NCI-H2171 (cell line): ENCODE results near the gene RESP18.
"Not testable (repeated sequence)": the region's sequence is repeated elsewhere in the genome, so short reads cannot be mapped to it uniquely, and the experiment has no call there.

Experiments used
- DNase-seq: peaks from one replicate; lab custom pipeline; 2025; lab: John Stamatoyannopoulos, UW

RESP18 gene

DNA sequence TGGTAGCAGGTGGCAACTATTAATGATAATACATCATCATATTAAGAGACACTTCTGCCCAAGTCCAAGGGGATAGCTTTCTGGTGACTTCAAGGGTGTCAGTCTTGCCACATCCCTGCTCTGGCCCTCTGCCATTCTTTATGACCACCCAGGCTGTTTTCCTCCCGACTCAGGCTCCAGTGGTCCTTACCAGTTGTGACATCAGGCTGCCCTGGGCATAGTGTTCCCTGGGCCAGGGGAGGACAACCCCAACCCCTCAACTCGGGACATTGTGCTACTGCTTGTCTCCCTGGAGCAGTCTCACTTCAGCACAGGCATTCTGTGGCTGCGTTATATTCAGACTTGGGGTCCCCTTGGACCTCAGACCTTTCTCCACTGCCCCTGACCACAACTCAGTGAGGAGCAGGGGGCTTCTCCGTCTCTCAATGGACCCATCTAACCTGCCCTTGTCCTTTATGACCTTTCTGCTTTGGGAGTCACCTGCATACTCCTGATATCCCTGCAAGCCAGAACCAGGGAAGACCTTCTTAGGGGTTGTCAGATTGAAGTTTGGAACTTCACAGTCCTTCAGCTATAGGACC lies 40.5 kb downstream of the RESP18 start:
- DNase-seq, result no peak

DNA sequence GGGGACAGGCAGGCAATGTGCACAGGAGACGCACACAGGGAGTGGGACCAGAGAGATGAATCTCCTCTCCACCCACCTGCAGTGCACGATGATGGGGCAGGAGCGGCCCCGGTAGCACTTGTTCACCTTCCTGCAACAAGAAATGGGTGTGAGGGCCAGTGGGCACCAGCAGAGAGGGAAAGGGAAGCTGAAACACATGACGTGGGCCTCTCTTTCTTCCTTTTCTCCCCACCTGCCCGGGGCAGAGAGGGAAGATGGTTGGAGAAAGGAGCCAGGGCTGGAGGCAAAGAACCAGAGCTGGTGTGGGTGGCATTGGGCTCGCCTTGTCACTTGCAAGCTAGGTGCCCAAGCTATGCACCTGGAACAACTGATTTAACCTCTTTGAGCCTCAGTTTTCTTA lies 41.1 kb downstream of the RESP18 start:
- DNase-seq, result no peak

DNA sequence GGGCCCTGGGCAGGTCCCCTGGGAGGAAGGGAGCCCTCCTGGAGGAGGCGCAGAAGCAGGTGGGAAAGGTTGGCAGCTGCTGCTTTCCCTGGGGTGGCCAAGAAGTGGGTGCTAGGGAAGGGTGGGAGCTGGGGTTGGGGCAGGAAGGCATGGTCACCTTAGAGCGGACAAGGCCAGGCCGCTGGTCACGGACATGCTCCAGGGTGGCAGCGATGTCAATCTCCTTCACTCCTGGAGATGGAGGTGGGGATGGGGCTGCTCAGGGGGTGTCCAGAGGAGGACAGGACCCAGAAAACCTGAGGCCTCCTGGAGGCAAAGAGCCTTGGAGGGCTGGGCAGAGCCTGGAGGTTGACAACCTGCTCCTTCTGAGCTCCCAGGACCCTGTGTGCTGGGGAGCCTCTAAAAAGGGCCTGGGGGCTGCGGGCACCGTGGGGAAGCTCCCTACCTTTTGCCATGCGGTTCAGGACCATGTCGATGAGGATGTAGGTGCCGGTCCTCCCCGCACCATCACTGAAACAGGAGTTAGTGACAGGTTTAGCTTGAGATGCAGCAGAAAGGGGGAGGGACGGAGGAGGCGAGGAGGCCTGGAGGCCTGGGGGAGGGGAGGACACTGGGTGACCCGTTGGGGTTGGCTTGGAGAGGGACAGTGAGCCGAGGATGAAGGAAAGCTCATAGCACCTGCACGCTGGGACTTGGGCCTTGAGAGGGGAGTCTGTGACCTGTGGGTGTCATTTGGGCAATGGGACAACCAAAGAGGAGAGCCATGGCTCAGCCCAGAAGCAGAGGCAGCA lies 42.0 kb downstream of the RESP18 start:
- DNase-seq, result no peak

DNA sequence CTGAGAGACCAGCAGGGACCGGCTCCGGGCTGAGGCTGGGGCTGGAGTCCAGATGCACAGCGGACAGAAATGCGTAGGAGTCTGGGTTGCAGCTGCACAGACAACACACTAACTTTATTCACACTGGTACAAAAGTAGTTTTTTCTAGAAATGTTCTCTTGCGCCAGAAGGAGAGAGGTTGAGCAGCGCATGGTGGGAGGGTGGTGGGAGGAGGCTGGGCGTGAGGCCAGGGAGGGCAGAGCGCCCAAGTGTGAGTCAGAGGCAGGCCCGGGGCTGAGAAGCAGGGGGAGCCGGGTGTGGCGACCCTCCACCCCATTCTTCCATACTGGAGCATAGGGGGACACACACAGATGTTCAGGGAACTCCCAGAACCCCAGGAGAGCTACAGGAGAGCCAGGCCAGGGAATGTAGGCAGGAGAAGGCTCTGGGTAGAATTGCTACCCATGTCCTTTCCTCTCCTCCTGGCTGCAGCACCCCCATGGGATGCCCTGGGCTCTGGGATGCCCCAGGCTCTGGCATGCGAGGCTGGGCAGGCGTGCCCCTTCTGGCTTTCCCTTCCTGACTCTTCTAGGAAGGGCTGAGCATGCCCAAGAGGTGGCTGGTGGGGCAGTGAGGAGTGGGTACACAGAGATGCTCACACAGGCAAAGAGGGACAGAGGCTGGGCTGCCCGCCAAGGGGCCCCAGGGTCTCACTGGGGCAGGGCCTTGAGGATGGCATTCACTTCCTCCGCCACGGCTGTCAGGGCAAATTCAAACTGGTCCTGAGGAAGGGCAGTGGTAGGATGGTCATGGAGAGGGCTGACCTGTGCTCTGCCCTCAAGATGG lies 42.8 kb downstream of the RESP18 start:
- DNase-seq, result no peak

DNA sequence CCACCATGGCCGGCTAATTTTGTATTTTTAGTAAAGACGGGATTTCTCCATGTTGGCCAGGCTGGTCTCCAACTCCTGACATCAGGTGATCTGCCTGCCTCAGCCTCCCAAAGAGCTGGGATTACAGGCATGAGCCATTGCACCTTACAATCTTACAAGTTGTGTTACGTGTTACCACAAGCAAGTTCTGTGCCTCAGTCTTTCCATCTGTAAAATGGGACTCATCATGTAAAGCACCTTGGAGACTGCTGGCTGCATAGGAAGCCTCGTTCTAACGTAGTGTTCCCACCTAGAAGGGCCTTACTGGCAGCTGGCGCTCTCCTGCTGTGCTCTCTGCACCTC lies 43.4 kb downstream of the RESP18 start:
- no peak for DNase-seq

DNA sequence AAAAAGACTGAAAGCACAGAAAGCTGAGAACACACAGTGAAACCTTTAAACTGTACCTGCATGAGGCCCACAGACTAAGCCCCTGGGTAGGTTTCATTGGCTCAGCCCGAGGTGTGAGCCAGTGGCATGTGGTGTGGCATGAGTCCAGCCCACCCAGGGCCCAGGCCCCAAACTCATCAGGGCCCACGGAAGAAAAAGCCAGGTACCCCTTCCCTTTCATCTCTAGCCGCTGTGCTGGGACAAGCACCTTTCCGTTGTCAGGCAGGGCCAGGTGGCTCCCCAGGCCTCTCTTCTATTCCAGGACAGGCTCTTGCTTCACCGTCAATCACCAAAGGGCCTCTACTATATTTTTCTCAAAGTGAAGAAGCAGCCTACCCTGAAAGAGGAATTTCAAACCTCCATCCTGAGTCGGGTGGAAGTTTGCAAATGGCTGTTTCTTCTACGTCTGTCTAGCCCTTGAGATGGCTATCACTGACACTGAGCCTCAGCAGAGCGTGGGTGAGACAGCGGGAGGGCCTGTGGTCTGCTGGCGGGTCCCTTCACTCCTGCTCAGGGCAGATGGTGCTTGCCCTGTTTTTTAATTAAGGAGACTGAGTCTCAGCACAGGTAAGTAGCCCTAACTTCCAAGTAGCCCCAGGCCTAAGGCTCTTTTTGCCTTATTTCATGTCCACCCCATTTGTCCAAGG lies 44.8 kb downstream of the RESP18 start:
- no peak for DNase-seq

DNA sequence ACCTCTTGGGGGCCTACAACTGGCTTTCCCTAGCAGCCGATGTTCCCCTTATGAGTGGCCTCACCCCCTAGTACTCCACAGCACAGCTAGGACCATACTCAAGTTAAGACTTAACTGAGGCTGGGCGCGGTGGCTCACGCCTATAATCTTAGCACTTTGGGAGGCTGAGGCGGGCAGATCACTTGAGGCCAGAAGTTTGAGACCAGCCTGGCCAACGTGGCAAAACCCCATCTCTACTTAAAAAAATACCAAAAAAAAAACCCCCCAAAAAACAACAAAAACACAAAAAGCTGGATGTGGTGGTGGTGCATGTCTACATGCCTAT lies 45.5 kb downstream of the RESP18 start:
- not testable (repeated sequence) for DNase-seq

DNA sequence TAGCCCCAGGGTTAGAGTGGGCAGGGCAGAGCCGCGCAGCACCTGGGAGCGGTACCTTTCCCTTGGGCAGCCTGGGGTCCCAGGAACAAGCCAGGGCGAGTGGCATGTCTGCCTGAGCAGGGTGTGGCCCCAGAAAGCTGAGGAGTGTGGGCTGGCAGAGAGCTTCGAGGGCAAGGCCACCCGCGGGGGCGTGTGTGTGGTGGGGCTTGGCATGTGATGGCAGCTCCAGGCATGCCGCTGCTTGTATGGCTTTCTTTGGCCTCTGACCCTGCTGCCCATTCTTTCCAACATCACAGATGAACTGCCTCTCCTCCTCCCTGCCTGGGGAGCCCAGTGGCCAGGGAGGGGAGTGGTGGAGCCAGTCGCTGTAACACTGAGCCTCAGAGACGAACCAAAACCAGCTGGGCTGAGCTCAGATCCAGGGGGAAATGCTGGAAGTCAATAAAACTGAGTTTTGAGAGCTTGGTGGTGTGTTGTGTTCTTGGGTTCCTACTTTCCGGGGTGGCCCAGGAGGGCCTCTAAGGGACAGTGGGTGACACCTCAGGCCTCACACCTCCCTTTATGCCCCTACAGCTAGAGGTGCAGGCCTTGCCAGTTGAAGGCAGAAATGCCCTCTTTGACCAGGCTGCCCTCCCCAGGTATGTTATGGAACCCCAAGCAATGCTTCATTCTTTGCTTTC lies 46.0 kb downstream of the RESP18 start:
- DNase-seq, result no peak

DNA sequence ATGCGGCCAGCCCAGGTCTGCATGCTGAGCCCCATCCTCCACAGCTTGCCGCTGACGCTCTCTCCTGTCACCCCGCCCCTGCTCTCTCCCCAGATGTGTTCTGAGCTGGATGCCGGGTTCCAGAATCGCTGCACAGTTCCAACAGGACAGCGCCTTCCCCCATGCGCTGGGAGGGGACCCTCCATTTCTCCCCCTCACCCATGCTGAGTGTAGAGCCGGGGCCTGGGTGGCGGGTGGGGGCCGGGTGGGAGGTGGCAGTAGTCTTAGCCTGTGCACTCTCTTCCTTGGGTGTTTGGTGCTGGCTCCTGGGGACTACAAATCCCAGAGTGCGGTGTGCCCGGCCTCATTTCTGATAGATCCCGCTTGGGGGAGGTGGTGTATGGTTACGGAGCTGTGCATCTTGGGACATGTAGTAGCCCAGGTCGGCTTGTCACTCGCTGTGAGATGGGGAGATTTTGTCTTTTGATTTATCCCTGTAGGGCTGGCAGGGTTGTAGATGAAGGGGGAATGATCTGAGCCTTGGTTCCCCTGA lies 46.6 kb downstream of the RESP18 start:
- DNase-seq, result peak; percentile 75

DNA sequence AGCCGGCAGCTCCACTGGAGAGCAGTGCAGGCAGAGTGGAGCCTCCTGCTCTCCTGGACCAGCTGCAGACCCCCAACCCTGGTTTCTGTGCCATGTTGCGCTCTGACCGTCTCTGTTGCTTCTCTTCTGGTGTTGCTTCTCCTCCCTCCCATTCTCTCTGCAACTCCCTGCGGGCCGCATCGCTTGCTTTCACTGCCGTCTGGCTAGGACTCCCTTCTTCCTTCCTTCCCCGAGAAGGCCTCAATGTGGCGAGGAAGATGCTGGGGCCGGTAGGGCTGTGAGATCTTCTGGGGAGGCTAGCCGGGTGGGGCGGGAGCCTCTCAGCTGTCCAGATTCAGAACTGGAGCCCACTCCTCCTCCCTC lies 47.2 kb downstream of the RESP18 start:
- DNase-seq, result no peak

DNA sequence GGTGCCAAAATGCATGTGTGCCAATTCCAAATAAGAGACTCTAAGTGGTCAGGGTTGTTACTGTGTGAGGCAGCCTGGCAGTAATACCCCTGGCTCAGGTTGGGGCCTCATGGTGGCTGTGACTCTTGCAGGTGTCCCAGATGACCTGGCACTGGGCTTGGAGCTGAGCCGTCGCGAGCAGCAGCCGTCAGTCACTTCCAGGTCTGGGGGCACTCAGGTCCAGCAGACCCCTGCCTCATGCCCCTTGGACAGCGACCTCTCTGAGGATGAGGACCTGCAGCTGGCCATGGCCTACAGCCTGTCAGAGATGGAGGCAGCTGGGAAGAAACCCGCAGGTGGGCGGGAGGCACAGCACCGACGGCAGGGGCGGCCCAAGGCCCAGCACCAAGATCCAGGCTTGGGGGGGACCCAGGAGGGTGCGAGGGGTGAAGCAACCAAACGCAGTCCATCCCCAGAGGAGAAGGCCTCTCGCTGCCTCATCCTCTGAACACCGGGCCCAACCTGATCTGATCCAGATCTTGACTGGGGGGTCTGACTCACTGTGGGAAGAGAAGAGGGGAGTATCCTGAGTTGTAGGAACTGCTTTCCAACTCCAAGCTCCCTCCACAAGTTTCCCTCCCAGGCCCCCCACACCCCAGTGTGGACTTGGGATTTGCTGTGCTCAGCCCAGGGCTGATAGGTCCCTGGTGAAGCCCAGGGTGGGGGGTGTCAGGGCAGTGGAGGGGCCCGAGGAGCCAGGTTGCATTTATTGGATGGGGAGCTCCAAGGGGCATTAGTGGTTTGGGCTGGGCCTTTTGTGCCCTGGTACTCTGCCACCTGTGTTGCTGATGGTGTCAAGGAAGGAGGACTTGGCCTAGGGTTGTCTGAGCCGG lies 47.8 kb downstream of the RESP18 start:
- DNase-seq, result no peak

DNA sequence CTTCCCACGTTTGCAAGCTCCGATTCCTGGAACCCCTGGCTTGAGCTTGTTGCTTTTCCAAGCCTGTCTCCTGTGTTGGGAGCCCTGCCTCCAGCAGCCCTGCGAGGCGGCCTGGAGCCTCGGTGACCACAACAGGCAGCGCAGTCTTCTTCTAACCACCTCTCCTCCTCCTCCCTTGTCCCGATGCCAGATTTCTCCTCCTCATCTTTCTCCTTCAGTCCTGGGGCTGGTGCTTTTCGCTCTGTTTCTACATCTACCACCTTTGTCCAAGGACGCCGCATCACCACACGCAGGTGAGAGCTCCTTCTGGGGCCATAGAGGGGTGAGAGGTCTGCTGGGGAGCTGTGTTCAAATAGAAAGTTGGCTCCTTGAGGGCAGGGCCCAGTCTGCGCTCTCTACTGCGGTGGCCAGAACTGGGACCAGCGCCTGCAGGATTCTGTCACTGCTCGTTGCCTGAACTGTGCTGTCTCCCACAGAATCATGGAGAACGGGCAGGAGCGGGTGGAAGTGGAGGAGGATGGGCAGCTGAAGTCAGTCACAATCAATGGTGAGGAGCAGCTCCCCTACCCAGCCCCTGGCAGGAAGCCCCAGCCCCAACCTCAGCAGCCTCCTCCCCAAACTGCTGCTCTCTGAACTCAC lies 49.5 kb downstream of the RESP18 start:
- no peak for DNase-seq

DNA sequence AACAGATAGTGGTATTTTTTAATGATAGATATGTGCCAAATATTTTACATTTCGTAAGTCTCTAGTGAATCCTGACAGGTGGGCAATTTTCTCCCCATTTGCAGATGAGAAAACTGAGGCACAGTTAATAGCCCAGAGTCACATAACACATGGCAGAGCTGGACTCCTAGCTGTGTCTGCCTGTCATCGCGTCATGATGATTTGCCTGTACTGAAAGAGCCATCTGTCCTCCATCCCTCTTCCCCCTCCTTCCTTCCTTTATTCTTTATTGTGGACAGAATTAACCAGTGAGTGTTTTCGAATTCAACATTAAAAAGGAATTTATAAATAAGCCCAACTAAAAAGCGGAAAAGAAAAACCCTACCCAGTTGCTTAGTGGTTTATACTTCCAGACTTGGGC lies 50.2 kb downstream of the RESP18 start:
- DNase-seq, result no peak

DNA sequence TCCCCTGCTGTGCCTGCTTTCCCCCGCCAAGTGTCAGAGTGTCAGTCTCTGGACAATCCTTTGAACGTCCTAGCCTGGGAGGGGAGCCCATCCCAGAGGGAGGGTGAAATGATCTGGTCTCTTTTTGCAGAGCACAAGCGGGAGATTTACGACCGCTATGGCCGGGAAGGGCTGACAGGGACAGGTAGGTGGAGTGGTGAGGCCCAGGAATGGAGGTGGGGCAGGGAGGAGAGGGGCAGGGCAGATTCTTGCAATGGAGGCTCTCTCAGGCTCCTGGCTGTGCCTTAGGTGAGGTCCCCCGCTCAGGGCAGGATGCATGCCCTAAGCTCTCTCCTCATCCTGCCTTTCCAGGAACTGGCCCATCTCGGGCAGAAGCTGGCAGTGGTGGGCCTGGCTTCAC lies 51.0 kb downstream of the RESP18 start:
- no peak for DNase-seq

DNA sequence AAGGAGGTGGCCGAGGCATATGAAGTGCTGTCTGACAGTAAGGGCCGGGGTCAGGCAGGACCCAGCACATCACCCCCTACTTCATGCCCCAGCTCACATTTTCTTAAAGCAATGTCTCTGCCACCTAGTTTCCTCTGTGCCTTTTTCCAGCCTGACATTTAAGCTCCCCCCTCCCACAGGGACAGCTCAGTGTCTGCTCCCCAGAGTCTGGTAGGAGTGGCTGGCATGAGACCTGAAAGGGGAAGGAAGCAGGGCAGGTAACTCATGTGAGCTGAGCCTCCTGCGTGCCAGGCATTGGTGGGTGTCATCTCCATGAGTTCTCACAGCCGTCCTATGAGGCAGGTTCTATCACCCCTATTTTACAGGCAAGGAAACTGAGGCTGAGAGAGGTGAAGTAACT lies 51.9 kb downstream of the RESP18 start:
- no peak for DNase-seq

DNA sequence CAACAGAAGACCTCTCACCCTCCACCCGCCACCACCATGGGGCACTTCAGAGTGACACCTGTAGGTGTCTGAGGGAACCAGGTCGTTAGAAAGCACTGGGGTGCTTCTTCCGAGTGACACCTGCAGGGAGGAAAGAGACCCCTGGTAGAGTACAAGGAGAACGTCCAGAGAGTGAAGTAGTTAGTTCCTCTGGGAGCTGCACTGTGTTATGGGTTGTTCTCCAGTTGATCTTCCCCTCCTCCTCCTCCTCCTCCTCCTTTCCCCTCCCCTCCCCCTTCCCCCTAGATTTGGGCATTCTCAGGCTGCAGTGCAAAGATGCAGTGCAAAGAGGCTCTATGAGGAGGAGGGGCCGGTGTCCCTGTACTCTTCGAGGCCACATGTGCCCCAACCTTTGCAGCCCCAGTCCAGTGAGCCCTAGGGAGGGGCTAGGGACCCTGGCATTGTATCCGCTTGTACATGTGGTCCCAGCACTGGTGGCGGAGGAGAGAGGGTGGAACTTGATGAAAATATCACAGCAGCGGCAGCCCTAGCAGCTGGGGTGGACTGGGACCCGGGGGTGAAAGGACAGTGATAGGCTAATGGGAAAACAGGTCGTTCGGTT lies 52.5 kb downstream of the RESP18 start:
- DNase-seq, result no peak

DNA sequence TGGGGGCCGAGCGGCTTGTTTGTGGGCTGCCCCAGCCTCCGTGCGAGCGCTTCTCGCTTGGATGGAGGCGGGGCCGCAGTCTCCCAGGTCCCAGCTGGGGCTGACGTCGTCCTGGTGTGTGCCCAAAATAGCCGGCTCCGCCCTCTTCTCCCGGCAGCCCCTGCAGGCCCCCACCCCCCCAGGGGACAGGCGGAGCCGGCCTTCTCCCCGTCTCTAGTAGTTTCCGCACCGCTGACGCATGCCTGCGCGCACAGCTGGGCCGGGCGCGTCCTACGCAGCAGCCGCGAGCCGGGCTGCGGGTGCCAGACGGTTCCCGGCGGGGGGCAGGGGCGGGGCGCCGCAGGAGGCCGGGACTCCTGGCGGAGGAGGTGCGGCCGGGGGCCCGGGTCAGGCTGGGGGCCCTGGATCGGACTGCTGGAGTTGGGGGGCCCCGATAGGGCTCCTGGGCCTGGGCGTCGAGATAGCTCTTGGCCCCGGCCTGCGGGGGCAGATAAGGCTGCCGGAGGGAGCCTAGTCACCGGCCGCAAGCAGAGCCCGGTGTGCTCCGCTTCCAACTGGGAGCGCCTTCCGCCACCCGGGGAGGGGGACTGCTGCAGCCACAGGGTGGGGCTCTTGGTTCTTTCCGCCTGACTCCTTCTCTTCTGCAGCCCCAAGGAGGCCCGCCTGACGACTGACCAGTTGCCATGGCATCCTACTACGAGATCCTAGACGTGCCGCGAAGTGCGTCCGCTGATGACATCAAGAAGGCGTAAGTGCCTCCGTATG lies 53.2 kb downstream of the RESP18 start, which contains the start of gene DNAJB2:
TSS of gene DNAJB2 (plus strand) at position 216 of the 765 bp plus-strand sequence. CDS start at position 684, 468 bp downstream.
- peak; percentile 99 for DNase-seq

DNA sequence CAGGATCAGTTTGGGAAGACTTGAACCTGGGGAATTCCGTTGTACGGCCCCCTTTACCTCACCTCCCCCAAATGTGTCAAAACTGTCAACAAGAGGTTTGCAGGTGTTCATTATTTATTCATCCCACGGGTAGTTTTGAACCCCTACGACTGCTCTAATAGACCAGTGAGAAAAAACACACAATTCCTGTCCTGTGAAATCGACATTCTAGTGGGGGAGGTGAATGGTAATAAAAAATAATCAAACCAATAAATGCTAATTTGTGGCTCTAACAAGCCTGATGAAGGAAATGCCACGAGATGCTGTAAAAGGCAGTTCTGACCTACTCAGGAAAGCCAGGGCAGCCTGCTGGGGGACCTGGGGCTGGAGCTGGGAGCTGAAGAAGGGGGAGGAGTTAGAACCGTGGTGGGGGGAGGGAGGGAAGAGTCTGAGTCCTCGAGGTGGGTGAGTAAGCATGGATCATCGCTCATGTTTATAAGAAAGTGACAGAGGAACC lies 53.8 kb downstream of the RESP18 start:
- no peak for DNase-seq
